ENCODE measurements around the gene ZNF398.

- peak in 1 of 6 experiments; percentile 9 for TF ChIP-seq CTCF (IDR thresholded peaks at IDR 0.05)
- peak in 1 of 2 donors; percentile 7 for TF ChIP-seq POLR2A (IDR thresholded peaks at IDR 0.05)
Measured at GRCh38 chr7:149147752-149148653, 750 bp downstream of the ZNF398 start.
